Activated naive CD4-positive, alpha-beta T cell treated with anti-CD3 and anti-CD28 coated beads, Interleukin-2, amount 50 U/mL, for 24 hours (primary cell): Measurements from ENCODE around the gene CPA5.

Experiments used
- H3K27ac Mint-ChIP-seq: one replicate; pipeline ENCODE4 v1.8.0; 2021; ENCODE audit warnings: mild to moderate bottlenecking, mixed read lengths
- H3K27me3 Mint-ChIP-seq: one replicate; pipeline ENCODE4 v1.8.0; 2021; ENCODE audit warnings: mixed read lengths
- H3K36me3 Mint-ChIP-seq: one replicate; pipeline ENCODE4 v1.8.0; 2021; ENCODE audit warnings: mixed read lengths
- H3K4me1 Mint-ChIP-seq: one replicate; pipeline ENCODE4 v1.8.0; 2021; ENCODE audit warnings: mixed read lengths
- H3K4me3 Mint-ChIP-seq: one replicate; pipeline ENCODE4 v1.8.0; 2021; ENCODE audit warnings: mild to moderate bottlenecking, mixed read lengths
- H3K9me3 Mint-ChIP-seq: one replicate; pipeline ENCODE4 v1.8.0; 2021; ENCODE audit warnings: mixed read lengths

CPA5 gene

DNA sequence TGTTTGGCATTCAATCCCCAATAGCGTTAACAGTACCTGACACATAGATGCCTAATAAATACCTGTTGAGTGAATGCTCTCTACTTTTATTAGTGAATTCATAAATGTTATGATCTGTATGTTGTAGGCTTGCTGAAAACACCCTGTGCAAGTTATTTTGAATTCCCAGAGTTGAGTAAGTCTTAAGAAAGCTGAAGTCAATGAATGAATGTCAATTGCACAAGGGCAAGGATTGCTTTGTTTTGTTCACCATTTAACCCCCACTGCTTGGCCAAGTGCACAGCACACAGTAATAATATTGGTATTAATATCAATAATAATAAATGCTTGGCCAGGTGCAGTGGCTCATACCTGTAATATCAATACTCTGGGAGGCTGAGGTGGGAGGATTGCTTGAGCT is 45.9 kb downstream of the CPA5 start:
- peaks cover 25% of the 10 kb centered on the region for H3K4me1 Mint-ChIP-seq
- no peak overlapping the region for H3K27ac Mint-ChIP-seq
- H3K9me3 Mint-ChIP-seq: no peaks in the 10 kb centered on the region
- H3K4me3 Mint-ChIP-seq: no peak overlapping the region
- H3K36me3 Mint-ChIP-seq: peaks cover 3% of the 10 kb centered on the region
- no peaks in the 10 kb centered on the region for H3K27me3 Mint-ChIP-seq

DNA sequence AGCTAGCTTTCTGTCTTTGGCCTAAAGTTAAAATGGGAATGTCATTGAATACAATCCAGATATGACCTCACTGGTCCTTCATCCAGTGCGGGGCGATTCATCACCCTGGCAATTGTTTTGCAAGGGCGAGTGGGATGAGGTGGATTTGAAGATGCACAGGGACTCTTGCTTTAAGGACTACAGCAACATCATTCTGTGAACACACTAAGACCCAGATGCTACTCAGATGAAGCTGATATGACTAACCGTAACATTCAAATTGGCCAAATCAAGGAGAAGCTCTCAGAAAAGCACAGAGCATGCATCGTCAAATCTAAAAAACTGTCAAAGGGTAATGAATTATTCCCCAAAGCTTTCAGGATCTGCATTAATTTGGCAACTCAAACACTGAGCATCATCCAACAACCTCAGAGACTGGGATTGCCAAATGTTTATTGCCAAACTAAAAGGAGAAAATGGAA is 48.5 kb downstream of the CPA5 start:
- H3K9me3 Mint-ChIP-seq: no peaks in the 10 kb centered on the region

DNA sequence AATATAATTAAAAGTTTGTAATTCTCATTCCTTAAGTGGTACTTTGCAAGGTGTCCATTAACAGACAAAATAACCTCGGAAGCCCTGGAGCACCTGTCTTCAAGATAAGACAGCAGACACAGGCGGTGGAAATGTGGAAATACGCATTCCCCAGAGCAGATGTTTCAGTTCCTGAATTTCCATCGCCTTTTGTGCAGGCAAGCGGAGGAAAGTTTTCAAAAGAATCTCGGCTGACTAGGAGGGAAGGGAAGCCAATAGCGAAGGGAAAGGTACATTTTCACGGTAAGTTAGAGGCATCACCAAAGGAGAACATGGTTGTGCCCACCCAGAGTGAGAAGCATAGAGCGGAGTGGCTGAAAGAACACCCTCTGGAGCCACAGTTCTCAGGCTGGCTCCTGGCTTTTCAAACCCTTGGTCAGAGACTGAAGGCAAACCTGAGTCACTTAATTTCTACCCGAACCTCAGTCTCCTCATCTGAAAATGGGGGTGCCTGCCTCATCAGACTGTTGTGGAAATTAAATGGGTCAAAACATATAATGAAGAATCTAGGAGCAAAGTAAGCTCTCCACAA is 49.3 kb downstream of the CPA5 start:
- H3K27ac Mint-ChIP-seq: peak overlapping the region; percentile 79
- peaks cover 29% of the 10 kb centered on the region for H3K4me1 Mint-ChIP-seq
- no peaks in the 10 kb centered on the region for H3K9me3 Mint-ChIP-seq
- H3K4me3 Mint-ChIP-seq: peak overlapping the region; percentile 66
- no peaks in the 10 kb centered on the region for H3K27me3 Mint-ChIP-seq
- peaks cover 8% of the 10 kb centered on the region for H3K36me3 Mint-ChIP-seq

More for the DNA sequence above, 48.5 kb downstream of the CPA5 start:
- no peaks in the 10 kb centered on the region for H3K27me3 Mint-ChIP-seq
- H3K4me1 Mint-ChIP-seq: peaks cover 29% of the 10 kb centered on the region
- no peak overlapping the region for H3K27ac Mint-ChIP-seq
- H3K4me3 Mint-ChIP-seq: no peak overlapping the region
- peaks cover 2% of the 10 kb centered on the region for H3K36me3 Mint-ChIP-seq

DNA sequence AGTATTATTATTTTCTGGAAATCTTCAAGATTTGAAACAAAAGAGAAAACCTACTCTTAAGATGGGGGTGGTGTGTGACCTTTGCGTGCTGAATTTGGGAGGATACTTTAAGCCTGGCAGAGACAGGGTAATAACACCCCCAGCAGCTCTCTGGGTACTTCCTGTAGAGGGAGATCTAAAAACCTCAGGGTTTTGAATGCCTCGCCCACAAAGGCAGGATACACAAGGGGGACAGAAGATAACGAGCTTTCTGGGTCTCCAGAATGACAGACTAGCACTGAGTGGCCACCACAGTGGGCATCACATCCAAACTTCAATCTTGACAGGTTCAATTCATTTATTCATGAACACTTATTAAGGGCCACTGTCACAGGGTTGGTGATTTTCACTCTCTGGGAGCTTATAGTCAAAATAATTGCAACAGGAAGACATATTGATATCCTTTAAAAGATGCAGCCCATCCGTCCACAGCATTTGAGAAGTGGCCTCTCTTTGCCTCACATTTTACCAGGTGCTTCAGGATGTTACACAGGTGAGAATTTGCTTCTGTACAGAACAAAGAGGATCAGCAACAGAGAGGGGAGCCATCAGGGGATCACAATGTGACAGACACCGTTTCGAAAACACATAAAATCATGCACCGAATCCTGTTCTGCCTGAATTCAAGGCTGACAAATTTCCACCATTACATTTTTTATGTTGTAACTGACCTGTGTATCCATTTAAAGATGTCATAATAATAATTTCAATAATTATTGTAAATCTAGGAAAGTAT is 50.0 kb downstream of the CPA5 start:
- peak overlapping the region; percentile 66 for H3K4me3 Mint-ChIP-seq
- peaks cover 9% of the 10 kb centered on the region for H3K36me3 Mint-ChIP-seq
- H3K9me3 Mint-ChIP-seq: no peaks in the 10 kb centered on the region
- peak overlapping the region; percentile 79 for H3K27ac Mint-ChIP-seq
- H3K4me1 Mint-ChIP-seq: peaks cover 29% of the 10 kb centered on the region
- no peaks in the 10 kb centered on the region for H3K27me3 Mint-ChIP-seq

DNA sequence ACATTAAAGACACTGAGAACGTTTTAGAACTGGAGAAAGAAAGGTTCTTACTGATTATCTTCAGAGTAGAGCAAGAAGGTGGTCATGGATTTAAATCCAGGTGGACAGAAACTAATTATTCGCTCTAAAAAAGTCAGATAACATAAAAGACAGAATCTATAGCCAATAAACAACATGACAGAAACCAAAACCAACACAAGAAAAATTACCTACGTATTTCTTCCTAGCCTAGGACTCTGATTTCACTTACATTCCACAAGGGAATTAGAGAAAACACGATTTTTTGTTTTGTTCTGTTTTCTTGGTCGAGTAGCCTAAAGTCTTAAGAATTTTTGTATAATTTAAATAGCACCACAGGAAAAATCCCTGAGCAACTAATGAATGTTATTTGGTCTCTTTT is 50.8 kb downstream of the CPA5 start:
- H3K27ac Mint-ChIP-seq: no peak overlapping the region
- no peak overlapping the region for H3K4me3 Mint-ChIP-seq
- no peaks in the 10 kb centered on the region for H3K27me3 Mint-ChIP-seq
- H3K4me1 Mint-ChIP-seq: peaks cover 29% of the 10 kb centered on the region
- H3K36me3 Mint-ChIP-seq: peaks cover 15% of the 10 kb centered on the region
- H3K9me3 Mint-ChIP-seq: no peaks in the 10 kb centered on the region

DNA sequence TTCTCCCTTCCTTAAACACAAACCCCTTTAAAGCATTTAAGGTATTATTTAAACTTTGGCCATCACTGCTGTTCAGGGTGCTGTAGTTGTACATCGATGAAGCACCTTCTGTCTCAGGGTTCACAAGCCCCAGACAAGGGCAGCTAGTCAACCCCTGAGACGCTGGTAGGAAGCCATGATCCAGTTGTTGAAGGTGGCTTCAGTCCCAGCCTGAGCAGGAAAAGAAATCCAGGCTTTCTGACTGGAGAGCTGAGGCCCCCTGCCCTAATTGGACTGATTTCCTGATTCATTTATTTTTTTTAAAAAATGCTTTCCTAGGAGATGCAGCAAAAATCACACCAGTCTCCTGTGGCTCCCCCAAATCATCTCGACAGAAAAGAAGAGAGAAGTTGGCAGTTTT is 51.5 kb downstream of the CPA5 start:
- H3K36me3 Mint-ChIP-seq: peaks cover 21% of the 10 kb centered on the region
- H3K4me1 Mint-ChIP-seq: peaks cover 29% of the 10 kb centered on the region
- no peaks in the 10 kb centered on the region for H3K9me3 Mint-ChIP-seq
- no peak overlapping the region for H3K27ac Mint-ChIP-seq
- no peak overlapping the region for H3K4me3 Mint-ChIP-seq
- H3K27me3 Mint-ChIP-seq: no peaks in the 10 kb centered on the region

DNA sequence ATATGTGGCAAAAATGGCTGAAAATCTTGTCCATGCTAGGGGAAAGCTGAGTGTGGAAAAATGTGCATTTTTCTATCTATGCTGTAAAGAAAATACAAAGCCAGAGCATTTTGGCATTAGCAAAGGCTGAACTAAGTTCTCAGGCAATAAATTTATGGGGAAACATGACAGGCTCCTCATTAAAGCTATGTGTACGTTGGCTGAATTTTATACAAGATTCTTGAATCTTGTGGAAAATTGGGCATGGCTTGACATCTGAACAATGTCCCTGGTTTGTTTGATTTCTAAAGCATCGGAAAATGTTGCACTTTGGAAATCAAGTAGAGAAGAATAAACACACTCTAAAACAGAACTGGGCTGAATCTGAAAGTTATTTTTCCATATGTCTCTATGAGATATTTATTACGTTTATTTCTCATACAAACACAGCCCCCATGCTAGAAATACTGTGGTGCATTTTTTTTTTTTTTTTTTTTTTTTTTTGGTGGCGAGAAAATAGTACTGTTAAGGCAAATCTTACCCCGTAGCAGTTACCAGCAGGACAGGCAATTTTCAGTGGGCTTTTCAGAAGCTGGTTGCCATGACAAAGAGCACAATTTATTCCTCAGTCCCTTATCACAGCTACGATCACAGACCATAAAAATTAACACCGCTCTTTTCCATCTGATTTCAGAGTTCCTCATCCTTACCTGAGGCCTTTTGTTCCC is 52.6 kb downstream of the CPA5 start:
- Mint-ChIP-seq H3K4me3 (no peak overlapping the region), H3K36me3 (peaks cover 23% of the 10 kb centered on the region), H3K27me3 (no peaks in the 10 kb centered on the region), H3K27ac (no peak overlapping the region), H3K4me1 (peaks cover 29% of the 10 kb centered on the region), H3K9me3 (no peaks in the 10 kb centered on the region)

DNA sequence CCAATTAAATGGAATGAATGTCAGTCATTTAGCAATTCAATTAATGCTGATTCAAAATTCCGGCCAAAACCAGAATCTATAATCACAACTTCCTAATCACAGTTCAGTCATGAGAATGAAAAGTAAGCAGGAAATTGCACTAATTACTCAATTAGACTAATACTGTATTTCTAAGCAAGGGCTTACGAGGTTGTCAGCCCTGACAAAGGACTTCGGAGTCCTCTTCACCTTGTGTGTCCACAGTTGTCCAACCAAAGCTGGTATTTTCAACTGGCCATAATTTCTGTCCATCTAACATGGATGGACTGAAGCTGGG is 53.1 kb downstream of the CPA5 start:
- no peak overlapping the region for H3K4me3 Mint-ChIP-seq
- H3K36me3 Mint-ChIP-seq: peaks cover 23% of the 10 kb centered on the region
- H3K9me3 Mint-ChIP-seq: no peaks in the 10 kb centered on the region
- H3K27ac Mint-ChIP-seq: no peak overlapping the region
- H3K4me1 Mint-ChIP-seq: peaks cover 29% of the 10 kb centered on the region
- H3K27me3 Mint-ChIP-seq: no peaks in the 10 kb centered on the region

DNA sequence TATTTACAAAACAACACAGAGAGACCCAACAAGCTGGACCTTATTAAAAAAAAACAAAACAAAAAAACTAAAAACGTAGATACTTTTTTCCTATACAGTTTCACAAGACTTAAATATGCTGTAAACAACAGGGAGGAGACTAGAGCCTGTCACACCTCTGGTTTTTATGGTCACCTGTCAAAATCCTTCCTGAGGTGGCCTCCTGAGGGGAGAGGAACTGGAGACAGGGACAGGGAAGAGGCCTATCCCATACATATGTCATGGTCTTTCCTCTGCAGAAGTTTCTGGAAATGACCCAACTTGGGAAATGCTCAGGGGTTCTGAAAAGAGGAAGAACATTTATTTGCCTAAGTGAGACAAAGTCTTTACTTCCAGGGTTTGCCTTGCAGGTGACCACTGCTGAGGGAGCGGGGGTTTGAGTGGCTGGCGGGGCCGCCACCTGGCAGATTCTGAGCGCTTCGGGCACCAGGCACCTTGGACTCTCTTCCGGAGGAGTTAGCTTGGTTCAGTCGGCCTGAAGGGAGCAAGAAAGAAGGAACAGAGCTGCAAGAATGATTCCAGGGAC is 54.0 kb downstream of the CPA5 start:
- Mint-ChIP-seq H3K27me3 (no peaks in the 10 kb centered on the region), H3K9me3 (no peaks in the 10 kb centered on the region), H3K4me1 (peaks cover 22% of the 10 kb centered on the region), H3K27ac (no peak overlapping the region), H3K36me3 (peaks cover 23% of the 10 kb centered on the region), H3K4me3 (no peak overlapping the region)

DNA sequence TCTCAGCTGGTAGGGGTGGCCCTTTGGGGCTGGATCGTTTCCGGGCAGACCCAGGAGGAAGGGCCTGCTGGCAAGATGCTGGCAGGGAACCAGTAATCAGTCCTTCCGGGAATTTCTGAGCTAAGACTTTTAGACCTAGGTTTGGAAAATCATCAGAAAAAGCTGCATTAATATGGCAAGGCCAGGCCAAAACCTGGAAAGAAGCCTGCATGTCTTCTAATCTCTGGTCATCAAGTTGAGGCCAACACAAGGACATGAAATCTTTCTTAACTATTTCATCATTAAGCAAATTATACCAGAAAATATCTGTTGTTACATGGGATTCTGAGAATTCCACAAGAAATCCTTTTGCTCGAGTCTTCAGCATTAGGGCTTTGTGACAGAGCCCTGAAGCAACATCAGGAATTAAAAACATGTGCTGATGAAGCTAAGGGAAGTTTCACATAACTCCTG is 55.5 kb downstream of the CPA5 start:
- peaks cover 23% of the 10 kb centered on the region for H3K36me3 Mint-ChIP-seq
- H3K27ac Mint-ChIP-seq: no peak overlapping the region
- H3K9me3 Mint-ChIP-seq: no peaks in the 10 kb centered on the region
- H3K4me3 Mint-ChIP-seq: no peak overlapping the region
- H3K4me1 Mint-ChIP-seq: peaks cover 6% of the 10 kb centered on the region
- no peaks in the 10 kb centered on the region for H3K27me3 Mint-ChIP-seq

DNA sequence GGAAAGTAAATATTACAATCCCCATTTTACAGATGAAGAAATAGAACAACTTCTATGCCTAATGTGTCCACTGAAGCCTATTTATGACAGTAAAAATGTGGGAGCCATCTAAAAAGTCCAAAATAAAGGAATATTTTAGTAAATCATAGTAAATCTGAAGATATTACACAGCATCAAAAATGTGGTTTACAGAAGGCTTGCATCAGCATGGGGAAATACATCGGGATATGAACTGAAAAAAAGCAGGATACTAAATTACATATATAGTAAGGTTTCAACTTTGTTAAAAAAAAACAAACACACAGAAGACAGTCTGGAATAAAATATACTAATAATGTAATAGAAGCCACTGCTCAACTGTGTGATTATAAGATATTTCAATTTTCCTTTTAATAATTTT is 56.5 kb downstream of the CPA5 start:
- Mint-ChIP-seq H3K4me3 (no peak overlapping the region), H3K9me3 (no peaks in the 10 kb centered on the region), H3K27me3 (no peaks in the 10 kb centered on the region), H3K36me3 (peaks cover 23% of the 10 kb centered on the region), H3K4me1 (peaks cover under 1% of the 10 kb centered on the region), H3K27ac (no peak overlapping the region)

DNA sequence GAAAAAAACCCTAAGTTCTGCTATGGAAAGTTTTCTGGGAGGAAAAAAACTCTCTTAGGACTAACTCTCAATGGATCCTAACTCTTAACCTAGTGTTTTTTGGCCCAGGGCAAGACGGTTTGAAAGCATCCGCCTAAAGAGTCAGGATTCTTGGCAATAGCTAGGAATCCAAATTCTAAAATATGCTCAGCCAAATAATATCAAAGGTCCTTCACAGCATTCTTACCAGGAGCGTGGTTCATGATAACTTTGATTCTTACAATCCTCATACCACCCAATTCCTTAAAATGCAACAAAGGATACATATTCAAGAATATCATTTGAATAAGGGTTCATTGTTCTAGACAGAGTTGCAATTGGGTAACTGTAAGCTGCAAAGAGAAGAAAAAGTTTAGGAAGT is 57.0 kb downstream of the CPA5 start:
- peaks cover 23% of the 10 kb centered on the region for H3K36me3 Mint-ChIP-seq
- H3K27ac Mint-ChIP-seq: no peak overlapping the region

DNA sequence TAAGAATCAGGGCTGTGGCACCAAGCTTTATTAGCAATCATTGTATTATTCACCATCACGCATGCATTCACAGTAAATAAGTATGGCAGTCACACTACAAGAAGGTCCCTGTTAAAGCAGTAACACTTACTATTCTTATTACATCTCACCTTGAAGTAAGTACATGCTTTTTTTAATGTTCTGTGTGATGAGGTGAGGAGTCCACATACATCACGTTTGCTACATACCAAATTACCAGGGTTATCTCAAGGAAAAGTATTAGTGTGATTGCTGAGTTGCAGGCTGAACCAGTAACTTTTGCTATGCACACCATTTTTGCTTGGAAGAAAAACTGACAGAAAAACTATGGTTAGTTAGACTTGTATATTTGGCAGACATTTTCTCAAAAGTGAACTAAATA is 60.4 kb downstream of the CPA5 start:
- no peak overlapping the region for H3K4me3 Mint-ChIP-seq
- no peaks in the 10 kb centered on the region for H3K4me1 Mint-ChIP-seq
- H3K9me3 Mint-ChIP-seq: no peaks in the 10 kb centered on the region
- H3K36me3 Mint-ChIP-seq: peaks cover 11% of the 10 kb centered on the region
- H3K27ac Mint-ChIP-seq: no peak overlapping the region
- H3K27me3 Mint-ChIP-seq: no peaks in the 10 kb centered on the region

More for the DNA sequence above, 57.0 kb downstream of the CPA5 start:
- H3K27me3 Mint-ChIP-seq: no peaks in the 10 kb centered on the region
- H3K9me3 Mint-ChIP-seq: no peaks in the 10 kb centered on the region
- no peaks in the 10 kb centered on the region for H3K4me1 Mint-ChIP-seq
- H3K4me3 Mint-ChIP-seq: no peak overlapping the region

DNA sequence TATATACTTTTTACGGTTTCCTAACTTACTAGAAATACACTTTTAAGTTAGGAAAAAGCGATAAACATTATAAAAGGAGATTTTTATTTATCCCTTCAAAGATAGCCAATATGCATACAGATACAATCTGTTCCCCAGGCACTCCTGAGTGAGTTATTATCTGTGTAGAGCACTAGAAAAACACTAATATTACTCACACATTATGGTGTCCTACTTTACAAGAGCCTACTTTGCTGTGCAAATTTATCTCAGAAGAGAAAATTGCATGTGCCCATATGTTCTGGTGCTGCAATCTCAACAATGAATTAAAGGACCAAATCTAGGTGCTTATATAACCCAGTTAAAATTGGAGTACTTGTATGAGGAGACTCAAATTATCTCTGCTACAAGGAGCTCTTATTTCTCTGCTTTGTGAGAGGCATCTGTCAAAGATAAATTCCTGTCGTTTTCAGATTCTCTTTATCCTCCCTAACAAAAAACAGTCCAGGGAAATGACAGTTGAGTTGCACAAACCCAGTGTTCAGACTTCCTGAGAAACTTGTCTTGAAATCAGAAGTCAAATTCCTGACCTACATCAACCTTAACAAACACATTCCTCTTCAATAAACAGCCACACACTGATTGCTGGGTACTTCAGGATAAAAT is 64.6 kb downstream of the CPA5 start:
- Mint-ChIP-seq H3K4me3 (no peak overlapping the region), H3K4me1 (peaks cover 14% of the 10 kb centered on the region), H3K27ac (no peak overlapping the region), H3K36me3 (peaks cover 5% of the 10 kb centered on the region), H3K9me3 (no peaks in the 10 kb centered on the region), H3K27me3 (no peaks in the 10 kb centered on the region)

DNA sequence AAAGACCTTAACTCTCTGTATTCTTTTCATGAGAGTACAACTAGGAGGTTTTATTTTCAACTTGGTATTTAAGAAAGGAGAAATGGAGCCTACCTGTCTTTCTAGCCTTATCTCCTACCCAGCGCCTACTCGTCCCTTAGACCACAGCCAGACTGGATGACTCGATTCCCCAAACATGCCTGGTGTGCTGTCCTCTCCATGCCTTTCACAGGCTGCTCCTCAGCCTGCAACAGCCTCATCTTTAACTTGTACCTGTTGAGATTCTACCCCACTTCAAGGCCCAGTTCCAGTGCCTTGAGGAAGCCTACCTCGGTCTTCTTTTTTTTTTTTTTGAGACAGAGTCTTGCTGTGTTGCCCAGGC is 65.1 kb downstream of the CPA5 start:
- Mint-ChIP-seq H3K27me3 (no peaks in the 10 kb centered on the region), H3K4me1 (peaks cover 19% of the 10 kb centered on the region), H3K9me3 (no peaks in the 10 kb centered on the region), H3K27ac (no peak overlapping the region), H3K4me3 (no peak overlapping the region), H3K36me3 (peaks cover 5% of the 10 kb centered on the region)
